Activated T-cell treated with anti-CD3 and anti-CD28 coated beads for 1 hour (primary cell): ENCODE results near the gene DMAC2.
"Not testable (repeated sequence)": the region's sequence is repeated elsewhere in the genome, so short reads cannot be mapped to it uniquely, and the experiment has no call there.

ENCODE experiments used
- DNase-seq: peaks from one replicate; pipeline ENCODE4 v3.0.0-alpha.2; 2020; ENCODE audit warnings: low read depth

DMAC2 gene

DNA sequence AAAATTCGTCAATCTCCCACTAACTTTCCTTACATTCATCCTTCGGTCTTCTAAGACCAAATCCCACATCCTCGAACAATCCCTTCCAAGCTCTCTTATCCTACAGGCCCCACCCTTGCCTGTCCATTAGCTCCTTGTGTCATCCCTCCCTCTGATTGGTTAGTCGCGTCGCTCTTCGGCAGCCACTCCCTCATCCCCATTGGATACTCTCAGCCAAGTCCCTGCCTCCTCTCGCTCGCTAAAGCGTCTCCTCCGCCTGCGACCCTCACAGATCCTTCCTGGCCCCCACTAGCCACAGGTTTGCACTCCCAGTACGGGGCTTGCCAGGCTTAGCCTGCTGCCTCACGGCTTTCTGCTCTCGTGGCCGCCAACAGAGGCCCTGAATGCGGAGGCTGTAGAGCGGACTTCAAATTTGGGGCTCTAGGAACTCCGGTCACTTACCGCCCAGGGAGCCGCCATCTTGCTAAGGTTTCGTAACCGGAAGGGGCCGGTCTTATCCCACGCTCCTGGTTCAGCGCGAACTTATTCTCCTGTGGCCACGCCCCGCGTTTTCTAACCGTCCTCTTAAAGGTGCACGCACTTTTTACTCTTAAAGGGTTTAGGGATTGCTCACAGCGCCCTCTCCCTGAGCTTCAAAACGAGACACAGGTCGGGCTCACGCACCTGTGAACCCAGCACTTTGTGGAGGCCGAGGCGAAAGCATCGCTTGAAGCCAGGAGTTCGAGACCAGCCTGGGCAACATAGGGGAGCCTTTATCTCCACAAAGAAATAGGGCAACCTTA is at the start of gene DMAC2:
Gene DMAC2 (minus strand): TSS at position 472 of the 782 bp plus-strand sequence. CDS start 13 bp downstream, at position 459.
- DNase-seq = peak; percentile 90

DNA sequence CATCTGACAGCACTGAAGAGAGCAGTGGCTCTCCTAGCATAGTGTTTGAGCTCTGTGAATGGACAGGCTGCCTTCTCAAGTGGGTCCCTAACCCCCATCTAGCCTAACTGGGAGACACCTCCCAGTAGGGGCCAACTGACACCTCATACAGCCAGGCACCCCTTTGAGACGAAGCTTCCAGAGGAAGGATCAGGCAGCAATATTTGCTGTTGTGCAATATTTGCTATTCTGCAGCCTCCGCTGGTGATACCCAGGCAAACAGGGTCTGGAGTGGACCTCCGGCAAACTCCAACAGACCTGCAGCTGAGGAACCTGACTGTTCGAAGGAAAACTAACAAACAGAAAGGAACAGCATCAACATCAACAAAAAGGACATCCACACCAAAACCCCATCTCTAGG is 47.2 kb upstream of the DMAC2 start:
- DNase-seq = not testable (repeated sequence)

DNA sequence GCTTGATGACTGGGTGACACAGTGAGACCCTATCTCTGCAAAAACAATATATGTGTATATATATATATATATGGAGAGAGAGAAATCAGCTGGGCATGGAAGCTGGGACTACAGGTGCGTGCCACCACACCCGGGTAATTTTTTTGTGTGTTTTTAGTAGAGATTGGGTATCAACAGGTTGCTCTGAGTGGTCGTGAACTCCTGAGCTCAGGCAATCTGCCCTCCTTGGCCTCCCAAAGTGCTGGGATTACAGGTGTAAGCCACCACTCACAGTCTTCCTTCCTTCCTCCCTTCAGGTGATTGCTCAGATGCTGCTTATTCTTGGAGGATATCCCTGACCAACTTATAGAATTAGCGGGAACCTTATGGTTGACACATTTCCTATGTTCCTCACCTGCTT is 45.1 kb upstream of the DMAC2 start:
- no peak for DNase-seq

DNA sequence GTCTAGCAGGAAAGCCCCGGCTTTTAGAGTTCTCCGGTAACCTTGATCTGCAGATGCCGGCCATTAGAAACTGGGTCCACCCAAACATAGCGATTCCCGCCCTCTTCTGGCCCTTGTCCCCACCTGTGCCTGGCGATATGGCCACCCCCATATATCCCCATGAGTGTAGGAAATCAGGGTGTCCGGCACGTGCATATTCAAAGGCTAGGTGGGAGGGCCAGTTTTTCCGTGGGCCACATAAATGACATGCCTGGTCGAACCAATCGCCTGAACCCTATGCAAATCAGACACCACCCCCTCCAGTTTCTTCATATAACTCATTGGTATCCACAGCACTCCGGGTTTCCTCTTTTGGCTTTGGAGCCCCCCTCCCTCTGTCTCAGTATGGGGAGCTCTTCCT is 40.6 kb upstream of the DMAC2 start:
- no peak for DNase-seq

DNA sequence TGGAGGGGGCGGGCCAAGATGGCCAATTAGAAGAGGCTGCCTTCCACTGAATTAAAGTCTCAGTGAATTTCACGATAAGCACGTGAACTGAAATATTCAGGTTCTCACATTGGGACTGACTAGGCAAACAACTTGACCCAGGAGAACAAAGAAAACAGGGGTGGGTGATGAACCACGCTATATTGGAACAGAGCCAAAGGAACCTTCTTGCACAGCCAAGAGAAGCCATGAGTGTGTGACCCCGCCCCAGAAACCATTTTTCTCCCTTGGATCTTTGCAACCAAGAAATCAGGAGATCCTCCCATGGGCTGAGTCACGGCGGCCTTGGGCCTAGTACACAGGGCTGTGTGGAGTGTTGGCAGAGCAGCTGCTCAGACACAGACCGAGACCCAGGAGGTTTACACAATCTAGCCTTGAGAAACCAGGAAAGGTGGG is 40.1 kb upstream of the DMAC2 start:
- no peak for DNase-seq

DNA sequence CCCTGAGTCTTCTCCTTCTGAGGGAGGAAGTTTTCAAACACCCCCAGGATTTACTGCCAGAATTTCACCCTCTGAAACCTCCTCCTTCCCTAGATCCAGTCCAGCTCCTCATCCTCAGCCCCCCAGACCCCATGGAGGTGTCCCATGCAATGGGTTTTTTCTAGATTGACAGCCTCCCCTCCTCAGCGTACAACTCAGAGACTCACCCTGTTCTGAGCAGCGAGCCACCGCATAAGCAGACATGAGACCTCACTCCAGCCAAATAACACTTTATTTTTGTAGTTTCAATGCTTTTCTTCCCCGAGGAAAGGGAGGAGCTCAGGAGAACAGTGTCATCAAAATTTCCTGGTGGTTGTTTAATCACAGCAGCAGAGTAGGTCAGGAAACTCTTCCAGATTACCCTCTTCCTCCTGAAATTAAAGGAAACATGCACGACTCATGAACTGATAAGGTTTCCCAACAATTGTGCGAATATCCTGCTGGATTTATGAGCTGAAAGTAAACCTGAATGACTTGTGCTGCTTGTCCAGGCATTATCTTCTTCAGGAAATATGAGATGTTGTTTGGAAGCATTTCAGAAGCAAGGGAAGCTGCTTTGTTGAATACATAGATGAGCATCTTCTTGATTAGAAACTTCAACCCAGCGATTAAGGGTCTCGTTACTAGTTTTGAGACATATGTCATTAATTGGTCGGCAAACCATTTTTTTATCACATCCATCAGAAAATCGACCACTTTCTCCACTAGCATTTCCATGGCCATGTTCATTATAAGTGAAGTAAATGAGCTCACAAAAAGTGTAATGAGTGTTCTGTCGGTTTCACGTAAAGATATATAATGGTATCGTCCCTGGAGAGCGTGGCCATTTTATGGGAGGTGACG is 39.4 kb upstream of the DMAC2 start:
- DNase-seq = no peak

DNA sequence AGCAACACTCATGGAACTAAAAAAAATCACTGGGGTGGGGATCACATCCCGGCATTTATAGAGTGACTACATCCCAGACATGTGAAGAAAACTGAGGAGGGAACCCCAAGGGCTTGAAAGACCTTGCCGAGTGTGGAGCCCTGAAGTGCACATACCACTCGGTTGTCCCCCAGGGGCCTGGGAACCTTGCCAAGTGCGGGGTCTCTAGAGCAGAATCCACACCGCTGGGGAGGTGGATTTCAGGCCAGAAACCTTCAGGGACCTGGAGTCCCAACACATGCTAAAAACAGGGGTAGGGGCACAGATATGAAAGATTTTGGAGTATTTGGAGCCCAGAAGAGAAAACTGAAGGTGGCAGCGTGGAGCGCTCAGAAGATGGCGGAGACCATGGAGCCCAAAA is 38.5 kb upstream of the DMAC2 start:
- no peak for DNase-seq

DNA sequence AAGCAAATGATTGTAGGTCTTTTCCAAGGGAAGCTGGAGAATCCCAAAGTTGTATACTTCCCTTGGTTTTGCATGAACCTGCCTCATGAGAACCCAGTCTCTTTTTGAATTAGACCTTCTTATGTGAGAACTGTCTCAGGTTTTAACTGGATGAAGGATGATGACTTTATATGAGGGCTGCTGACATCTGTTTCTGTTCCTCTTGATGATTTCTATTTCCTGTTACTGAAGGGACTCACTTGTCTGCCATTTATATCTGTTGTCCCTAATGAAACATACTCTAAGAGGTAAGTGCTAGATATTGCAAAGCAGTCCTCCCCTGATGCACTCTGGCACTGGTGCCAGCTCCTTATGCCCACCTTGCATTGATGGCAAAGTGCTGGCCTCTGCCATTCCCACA is 36.9 kb upstream of the DMAC2 start:
- DNase-seq = no peak

DNA sequence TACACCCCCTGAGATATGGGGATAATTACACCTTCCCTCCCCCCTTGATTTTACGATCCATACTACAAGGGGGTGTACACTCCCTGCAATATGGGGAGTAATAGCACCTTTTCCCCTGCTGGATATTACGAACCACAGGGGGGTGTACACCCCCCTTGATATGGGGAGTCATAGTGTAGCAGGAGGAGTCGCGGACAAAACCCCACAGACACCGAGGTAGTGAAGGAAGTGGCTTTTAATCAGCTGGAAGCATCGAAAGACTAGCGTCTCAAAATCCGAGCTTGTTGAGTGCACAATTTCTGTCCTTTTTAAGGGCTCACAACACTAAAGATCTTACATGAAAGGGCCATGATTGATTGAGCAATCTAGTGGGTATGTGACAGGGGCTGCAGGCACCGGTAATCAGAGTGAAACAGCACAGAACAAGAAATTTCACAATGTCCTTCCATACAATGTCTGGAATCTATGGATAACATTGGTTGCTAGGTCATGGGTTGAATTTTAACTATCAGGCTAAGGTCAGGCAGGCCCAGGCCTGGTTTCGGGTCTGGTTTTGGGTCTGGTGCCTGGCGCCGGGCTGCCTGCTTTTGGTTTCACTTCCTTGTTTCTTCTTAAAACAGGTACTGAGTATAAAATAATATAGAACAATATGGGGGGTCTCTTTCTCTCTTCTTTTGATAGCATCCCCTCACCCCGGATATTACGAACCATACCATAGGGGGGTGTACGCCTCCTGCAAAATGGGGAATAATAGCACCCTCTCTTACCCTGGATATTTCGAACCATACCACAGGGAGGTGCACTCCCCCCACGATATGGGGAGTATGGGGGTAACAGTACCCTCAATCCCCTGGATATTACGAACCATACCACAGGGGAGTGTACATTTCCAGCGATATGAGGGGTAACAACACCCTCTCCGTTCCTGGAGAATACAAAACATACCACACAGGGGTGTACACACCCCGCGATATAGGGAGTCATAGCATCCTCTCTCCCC is 23.8 kb upstream of the DMAC2 start:
- DNase-seq = not testable (repeated sequence)

DNA sequence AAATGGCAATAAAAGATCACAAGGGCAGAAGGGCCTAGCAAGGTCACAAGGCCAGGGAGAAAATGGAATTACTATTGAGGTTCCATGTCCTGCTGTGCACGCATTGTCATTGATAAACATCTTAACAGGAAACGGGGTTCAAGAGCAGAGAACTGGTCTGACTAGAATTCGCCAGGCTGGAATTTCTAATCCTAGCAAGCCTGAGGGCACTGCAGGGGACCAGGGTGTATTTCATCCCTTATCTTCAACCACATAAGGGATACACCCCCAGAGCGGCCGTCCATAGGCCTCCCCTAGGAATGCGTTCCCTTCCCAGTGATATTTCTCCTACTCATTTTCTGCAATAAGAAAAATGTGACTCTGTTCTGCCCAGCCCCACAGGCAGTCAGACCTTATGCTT is 22.8 kb upstream of the DMAC2 start:
- no peak for DNase-seq

DNA sequence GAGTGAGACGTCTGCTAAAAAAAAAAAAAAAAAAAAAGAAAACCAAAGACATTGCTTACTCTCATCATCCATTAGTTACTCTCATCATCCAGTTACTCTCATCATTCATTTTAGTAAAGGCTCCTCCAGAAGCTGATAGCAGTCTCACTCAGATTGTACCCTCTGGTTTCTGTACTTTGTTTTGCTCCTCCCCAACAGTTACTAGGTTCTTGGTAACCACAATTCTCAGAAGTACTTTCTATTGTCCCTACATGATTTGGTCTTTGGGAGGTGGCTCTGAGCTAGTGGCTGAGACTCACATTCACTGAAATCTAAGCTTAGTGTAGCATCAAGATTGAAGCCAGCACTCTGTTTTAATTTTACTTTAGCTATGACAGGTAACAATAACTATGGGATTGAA is 17.5 kb upstream of the DMAC2 start:
- no peak for DNase-seq

DNA sequence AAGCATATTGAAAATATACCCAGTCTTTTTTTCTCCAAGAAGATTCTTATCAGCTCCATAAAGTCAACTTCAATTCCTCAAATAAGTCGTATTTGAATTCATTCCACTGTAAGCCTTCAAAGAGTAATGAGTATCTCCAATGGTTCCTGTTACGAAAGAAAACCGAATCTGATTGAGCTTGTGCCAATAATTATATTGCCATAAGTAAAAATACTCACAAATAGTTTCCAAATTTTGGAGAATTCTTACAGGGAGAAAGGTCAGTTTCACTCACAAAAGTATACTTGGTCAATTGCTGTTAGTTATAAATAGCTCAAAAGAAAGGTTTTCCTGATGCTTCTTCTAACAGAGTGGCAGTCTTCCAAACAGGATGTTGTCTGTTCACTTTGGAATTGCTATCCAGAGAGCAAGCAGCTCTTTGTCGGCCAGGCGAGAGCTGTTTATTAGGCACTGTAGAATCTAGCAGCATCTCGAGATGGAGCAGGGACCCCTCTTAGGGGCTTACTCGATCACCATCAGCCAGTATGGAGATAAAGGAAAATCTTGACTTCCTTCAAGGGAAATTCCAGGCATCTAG is 16.7 kb upstream of the DMAC2 start:
- no peak for DNase-seq

DNA sequence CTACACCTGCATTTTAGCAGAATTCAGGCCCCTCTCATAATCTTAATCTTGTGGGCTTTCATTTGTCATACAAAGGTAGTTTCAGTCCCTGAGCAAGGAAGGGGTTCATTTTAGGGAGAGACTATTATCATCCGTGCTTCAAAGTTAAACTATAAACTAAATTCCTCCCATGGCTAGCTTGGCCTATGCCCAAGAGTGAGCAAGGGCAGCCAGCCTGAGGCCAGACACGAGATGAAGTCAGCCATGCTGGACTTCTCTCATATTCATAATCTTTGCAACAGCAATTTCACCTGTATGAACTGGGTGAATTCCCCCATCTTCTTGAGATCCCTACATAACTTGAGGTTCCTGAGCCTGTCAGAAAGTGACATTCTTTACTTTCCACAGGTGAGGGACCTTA is 16.2 kb upstream of the DMAC2 start:
- no peak for DNase-seq

DNA sequence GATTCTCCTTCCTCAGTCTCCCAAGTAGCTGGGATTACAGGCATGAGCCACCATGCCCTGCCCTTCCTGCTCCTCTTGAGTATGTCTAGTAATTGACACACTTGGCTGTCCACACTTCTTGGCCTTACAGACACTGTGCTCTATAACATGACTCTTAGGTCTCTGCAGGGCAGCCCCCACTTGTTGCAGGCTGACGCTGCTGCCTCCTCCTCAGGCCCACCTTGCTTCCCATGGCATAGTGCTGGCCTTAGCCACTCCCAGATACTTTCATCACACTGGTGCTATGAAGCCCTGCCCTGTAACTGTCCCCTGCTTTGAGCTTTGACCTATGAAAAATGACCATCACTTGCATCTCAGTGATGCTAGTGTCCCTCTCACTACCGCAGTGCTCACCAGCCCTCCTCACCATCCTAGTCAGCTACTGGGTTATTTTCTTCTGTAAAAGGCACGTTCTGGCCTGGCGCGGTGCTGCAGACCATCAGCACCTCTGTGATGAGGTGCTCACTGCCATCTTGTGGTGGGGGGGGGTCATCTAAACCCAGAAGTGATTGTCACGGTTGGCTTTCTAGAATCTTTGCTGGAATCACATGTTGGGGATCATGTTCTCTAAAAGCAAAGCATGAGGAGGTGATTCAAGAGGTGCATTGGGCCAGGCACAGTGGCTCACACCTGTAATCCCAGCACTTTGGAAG is 13.0 kb upstream of the DMAC2 start:
- DNase-seq = no peak

DNA sequence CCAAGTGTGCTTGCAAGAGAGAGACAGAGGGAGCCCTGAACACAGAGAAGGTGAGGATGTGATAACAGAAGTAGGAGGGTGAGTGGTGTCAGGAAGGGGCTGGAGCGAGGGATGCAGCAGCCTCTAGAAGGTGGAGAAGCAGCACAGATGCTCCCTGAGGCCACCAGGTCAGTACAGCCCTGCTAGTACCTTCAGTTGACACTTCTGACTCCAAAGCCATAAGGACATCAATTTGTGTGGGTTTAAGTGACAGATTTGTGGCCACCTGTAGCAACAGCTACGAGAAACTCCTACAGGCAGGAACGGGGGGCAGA is 10.1 kb upstream of the DMAC2 start:
- no peak for DNase-seq

DNA sequence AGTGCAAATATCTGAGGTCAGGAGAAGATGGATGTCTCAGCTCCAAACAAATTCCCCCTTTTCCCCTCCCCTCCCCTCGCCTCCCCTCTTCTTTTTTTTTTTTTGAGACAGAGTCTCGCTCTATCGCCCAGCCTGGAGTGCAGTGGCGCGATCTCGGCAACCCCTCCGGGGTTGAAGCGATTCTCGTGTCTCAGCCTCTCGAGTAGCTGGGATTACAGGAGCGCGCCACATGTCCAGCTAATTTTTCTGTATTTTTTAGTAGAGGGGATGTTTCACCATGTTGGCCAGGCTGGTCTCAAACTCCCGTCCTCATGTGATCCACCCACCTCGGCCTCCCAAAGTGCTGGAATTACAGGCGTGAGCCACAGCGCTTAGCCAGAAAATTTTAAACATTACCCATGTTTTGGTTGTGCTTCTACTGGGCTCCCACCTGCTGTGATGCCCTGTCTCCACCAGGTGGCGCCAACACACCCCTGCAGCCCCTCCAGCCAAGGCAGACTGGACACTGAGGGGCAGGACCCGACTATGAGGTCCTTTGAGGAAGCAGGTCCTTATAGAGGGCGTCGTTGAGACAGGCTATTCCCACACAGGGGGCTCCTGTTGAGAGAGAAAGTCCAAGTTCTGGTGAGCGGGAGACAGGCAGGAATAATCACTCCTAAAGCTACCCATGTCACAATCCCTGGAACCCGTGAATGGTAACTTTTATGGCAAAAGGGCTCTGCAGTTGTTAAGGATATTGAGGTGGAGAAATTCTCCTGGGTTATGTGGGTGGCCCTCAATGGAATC is 9.6 kb upstream of the DMAC2 start:
- peak; percentile 58 for DNase-seq

DNA sequence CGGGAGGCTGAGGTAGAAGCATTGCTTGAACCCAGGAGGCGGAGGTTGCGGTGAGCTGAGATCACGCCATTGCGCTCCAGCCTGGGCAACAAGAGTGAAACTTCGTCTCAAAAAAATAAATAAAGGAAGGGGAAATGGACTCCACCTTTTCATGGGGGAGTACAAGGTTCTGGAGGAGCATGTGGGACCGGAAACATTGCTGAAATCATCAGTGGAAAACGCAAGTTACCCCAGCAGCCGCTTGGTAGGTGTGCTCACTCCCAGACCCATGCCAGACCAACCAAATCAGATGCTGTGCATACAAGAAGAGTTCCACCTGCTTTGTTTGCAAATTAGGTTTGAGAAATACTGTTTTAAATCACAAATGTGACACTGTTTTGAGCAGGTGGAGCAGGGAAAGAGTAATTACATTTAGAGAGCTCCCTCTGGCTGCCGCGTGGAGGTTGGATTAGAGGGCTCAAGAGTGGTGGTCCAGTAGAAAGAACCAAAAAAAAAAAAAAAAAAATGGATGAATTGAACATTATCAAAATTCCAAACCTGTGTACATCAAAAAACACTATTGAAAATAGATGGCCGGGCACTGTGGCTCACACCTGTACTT is 8.1 kb upstream of the DMAC2 start:
- no peak for DNase-seq

DNA sequence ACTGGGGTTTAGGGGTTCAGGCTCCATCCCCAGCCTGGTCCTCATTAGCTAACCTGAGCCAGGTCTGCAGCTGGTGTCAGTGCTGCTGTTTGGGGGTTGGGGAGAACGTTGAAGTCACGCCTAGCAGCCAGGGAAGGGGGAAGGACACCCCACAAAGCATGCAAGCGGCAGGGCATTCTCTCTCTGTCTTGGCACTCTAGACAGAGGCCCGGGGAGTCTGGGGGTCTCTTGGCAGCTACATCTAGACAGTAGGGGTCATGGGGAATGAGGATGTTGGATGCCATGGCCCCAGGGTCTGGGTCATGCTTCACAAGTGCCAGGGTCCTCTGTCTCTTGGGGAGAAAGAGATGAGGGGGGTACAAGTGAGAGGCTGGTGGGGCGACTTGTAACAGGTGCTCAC is 5.9 kb upstream of the DMAC2 start:
- no peak for DNase-seq

DNA sequence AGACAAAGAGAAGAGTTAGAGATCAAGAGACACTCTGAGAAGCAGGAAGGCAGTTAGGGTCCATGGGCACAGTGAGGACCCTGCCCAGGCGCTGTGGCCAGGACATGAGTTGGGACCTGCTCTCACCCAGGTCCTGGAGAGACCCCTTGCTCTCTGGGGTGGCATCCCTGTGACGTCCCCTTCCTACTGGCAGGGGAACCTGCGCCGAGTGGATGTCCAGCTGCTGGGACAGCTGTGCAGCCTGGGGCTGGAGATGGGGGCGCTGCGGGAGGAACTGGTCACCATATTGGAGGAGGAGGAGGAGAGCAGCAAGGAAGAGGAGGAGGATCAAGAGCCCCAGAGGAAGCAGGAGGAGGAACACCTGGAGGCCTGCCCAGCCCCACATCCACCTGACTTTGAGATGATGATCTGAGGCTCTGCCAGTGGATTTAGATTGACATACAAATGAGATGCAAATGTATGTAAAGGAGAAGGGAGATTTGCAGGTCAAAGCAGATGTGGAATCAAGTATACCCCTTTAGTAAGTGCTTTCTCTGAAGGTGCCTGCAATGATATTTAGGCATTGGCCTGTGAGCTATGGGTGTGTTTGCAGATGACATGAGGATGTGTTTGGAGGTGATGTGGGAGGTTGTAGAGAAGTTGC is 4.2 kb upstream of the DMAC2 start:
- no peak for DNase-seq
